Measurements from ENCODE around the gene ALK. TPM values are rescaled to one million over a fixed set of nuclear protein-coding genes. Genes with fewer than 3 reads are reported as not detected.

ALK gene
- polyA plus RNA-seq, 1 of the 3 experiments (the other 2 are of a cell fraction): 0.30 TPM

DNA sequence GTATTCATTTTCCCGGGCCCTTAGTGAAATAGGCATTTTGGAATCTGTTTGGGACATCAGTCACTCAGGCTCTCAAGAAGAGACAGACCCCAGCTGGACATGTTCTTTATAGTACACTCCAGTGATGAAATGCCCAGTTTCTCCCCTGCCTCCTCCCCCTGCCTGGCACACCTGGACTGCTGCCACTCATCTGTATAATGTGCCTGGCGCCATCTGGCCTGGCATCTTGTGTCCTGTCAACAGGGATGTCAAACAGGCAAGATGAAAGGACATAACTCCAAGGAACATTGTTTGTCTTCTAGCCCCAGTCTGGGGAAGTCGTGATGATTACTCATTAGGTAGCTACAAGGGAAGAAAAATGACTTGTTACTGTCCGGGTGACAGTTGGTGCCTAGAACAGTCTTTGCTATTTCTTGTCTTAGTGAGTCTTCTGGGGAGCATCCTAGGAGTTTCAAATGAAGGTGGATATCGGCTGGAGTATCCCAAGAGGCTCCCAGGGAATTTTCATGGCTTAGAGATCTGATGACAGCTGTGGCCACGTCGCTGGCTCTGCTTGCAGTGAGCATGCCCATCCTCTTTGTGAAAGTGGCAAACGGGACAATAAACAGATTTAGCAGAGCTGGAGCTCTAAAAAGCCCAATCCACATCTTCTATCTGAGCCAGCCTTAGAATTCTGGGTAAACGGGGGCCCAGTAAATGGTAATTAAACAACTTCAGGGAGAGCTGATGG is 153.6 kb downstream of the ALK start:
- POLR2A ChIA-PET: no interaction called here
- no peaks in the 10 kb centered on the region for H3K27me3 ChIP-seq (ENCODE audit: insufficient read depth)
- H3K4me2 ChIP-seq: no peak overlapping the region
- H3K36me3 ChIP-seq (replicated peaks in 1 of 2; ENCODE audit: control insufficient read depth in 1 of 2, insufficient read depth in 2 of 2, low read length in 1 of 2): no peaks in the 10 kb centered on the region
- H2AFZ ChIP-seq (ENCODE audit: low read depth): no peak overlapping the region
- 41% methylated on average over 9 of the region's 9 CpGs for WGBS (ENCODE audit: low lambda C conversion rate)
- DNase-seq: no peak
- H3K79me2 ChIP-seq (ENCODE audit: insufficient read depth): no peaks in the 10 kb centered on the region
- no peaks in the 10 kb centered on the region for H3K9me3 ChIP-seq
- no peak overlapping the region for H3K9ac ChIP-seq
- no peaks in the 10 kb centered on the region for H3F3A ChIP-seq (replicated peaks; ENCODE audit: insufficient read depth)
- H3K27ac ChIP-seq (ENCODE audit: low read depth in 2 of 2, low read length in 1 of 2): peak overlapping the region in 1 of 2 experiments; percentile 35; a peak in 1 of 4 replicates
- H3K4me1 ChIP-seq (ENCODE audit: control insufficient read depth in 1 of 2, insufficient read depth in 2 of 2, low read depth in 1 of 2, low read length in 1 of 2): peaks cover 0 to 50% of the 10 kb centered on the region in 2 experiments; a peak in 1 of 4 replicates
- no peaks in the 10 kb centered on the region for H3K9me2 ChIP-seq
- CTCF ChIA-PET: interaction anchor here (0.8 to 1.3 kb wide), 3 partner anchors 13 to 259 kb away, joined by 3 read pairs; no protein-coding TSS in a partner anchor
- TF ChIP-seq GATA2 (CRISPR knock-in tag; IDR thresholded peaks at IDR 0.05): 0 out of 2 replicates have a peak, but pooled peaks have one; percentile 7
- TF ChIP-seq, protein P1, sequence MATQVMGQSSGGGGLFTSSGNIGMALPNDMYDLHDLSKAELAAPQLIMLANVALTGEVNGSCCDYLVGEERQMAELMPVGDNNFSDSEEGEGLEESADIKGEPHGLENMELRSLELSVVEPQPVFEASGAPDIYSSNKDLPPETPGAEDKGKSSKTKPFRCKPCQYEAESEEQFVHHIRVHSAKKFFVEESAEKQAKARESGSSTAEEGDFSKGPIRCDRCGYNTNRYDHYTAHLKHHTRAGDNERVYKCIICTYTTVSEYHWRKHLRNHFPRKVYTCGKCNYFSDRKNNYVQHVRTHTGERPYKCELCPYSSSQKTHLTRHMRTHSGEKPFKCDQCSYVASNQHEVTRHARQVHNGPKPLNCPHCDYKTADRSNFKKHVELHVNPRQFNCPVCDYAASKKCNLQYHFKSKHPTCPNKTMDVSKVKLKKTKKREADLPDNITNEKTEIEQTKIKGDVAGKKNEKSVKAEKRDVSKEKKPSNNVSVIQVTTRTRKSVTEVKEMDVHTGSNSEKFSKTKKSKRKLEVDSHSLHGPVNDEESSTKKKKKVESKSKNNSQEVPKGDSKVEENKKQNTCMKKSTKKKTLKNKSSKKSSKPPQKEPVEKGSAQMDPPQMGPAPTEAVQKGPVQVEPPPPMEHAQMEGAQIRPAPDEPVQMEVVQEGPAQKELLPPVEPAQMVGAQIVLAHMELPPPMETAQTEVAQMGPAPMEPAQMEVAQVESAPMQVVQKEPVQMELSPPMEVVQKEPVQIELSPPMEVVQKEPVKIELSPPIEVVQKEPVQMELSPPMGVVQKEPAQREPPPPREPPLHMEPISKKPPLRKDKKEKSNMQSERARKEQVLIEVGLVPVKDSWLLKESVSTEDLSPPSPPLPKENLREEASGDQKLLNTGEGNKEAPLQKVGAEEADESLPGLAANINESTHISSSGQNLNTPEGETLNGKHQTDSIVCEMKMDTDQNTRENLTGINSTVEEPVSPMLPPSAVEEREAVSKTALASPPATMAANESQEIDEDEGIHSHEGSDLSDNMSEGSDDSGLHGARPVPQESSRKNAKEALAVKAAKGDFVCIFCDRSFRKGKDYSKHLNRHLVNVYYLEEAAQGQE (IDR thresholded peaks at IDR 0.05; ENCODE audit: low read depth, low read length): no peak
- no peak for TF ChIP-seq EZH2phosphoT487 (IDR thresholded peaks at IDR 0.05; ENCODE audit: borderline replicate concordance, low read depth)
- no peak for TF ChIP-seq IRF3 (IDR thresholded peaks at IDR 0.05; ENCODE audit: low read depth, low read length)
- TF ChIP-seq MAX (IDR thresholded peaks at IDR 0.05; ENCODE audit: low read depth): no peak
- no peak overlapping the region for H3K4me3 ChIP-seq (ENCODE audit: low read depth in 2 of 2, low read length in 1 of 2)
- H4K20me1 ChIP-seq (ENCODE audit: insufficient read depth): no peaks in the 10 kb centered on the region

- Histone ChIP-seq H3K9ac (no peak overlapping the region), H3K4me3 (ENCODE audit: low read depth in 2 of 2, low read length in 1 of 2) (no peak overlapping the region), H2AFZ (ENCODE audit: low read depth) (no peak overlapping the region), H3K27ac (ENCODE audit: low read depth in 2 of 2, low read length in 1 of 2) (peak overlapping the region in 1 of 2 experiments; percentile 56; a peak in 2 of 4 replicates), H3K36me3 (replicated peaks in 1 of 2; ENCODE audit: control insufficient read depth in 1 of 2, insufficient read depth in 2 of 2, low read length in 1 of 2) (no peaks in the 10 kb centered on the region), H3F3A (replicated peaks; ENCODE audit: insufficient read depth) (no peaks in the 10 kb centered on the region), H3K4me1 (ENCODE audit: control insufficient read depth in 1 of 2, insufficient read depth in 2 of 2, low read depth in 1 of 2, low read length in 1 of 2) (peaks cover 0 to 46% of the 10 kb centered on the region in 2 experiments; a peak in 1 of 4 replicates), H4K20me1 (ENCODE audit: insufficient read depth) (no peaks in the 10 kb centered on the region), H3K79me2 (ENCODE audit: insufficient read depth) (no peaks in the 10 kb centered on the region), H3K9me3 (no peaks in the 10 kb centered on the region), H3K9me2 (no peaks in the 10 kb centered on the region), H3K4me2 (no peak overlapping the region), H3K27me3 (ENCODE audit: insufficient read depth) (no peaks in the 10 kb centered on the region)
- no peak for DNase-seq
- 32% methylated on average over 1 of the region's 1 CpG for WGBS (ENCODE audit: low lambda C conversion rate)
- TF ChIP-seq NRF1 (IDR thresholded peaks at IDR 0.05; ENCODE audit: low read depth, low read length) (no peak), SIN3A (IDR thresholded peaks at IDR 0.05; ENCODE audit: borderline replicate concordance, low read depth, low read length) (no peak), EP300 (IDR thresholded peaks at IDR 0.05; ENCODE audit: borderline replicate concordance in 1 of 2, low read depth in 1 of 2, low read length in 1 of 2) (no peak), MAX (IDR thresholded peaks at IDR 0.05; ENCODE audit: low read depth) (no peak), FOSL2 (IDR thresholded peaks at IDR 0.05; ENCODE audit: borderline replicate concordance, low read depth) (no peak), IRF3 (IDR thresholded peaks at IDR 0.05; ENCODE audit: low read depth, low read length) (no peak), GATA2 (CRISPR knock-in tag; IDR thresholded peaks at IDR 0.05) (no peak)
- ChIA-PET CTCF (interaction anchor here (0.8 to 1.6 kb wide), 4 partner anchors 12 to 25 kb away, joined by 3 read pairs; no protein-coding TSS in a partner anchor), POLR2A (interaction anchor here (0.5 kb wide), 1 partner anchor 64 kb away, joined by 3 read pairs; no protein-coding TSS in a partner anchor)
Observed at GRCh38 chr2:29766191-29766590, 155.2 kb downstream of the ALK start.
